SK-N-DZ (cell line): ENCODE data around the gene RFK.

Experiments used
- DNase-seq: peaks from one replicate; pipeline ENCODE4 v3.0.0-alpha.2; 2015; ENCODE audit warnings: low spot score

Gene RFK

DNA sequence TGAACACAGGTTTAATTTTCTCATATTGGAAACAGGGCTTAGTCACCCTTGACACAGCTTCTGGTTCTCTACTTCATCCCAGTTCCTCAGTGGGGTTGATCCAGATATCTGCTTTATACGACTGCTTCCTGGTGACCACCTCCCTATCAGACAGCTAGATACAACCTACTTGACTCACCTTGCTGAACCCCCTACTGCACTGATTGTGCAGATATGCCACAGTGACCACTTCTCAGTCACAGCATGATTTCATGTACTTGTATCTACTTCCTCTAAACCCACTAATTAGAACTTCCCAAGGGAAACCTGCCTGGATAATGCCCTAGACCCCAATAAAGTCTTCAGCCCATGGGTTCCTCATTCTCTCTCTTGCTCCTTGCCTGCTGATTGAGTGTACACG, 18.4 kb upstream of the RFK start:
- no peak for DNase-seq

DNA sequence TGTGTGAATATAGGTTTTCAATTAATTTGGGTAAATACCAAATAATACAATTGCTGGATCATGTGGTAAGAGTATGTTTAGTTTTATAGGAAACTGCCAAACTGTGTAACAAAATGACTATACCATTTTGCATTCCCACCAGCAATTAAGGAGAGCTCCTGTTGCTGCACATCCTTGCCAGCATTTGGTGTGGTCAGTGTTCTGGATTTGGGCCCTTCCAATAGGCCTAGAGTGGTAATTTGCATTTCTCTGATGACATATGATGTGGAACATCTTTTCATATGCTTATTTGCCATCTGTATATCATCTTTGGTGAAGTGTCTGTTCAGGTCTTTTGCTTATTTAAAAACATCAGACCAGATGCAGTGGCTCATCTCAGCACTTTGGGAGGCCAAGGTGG, 11.6 kb upstream of the RFK start:
- DNase-seq, result no peak

DNA sequence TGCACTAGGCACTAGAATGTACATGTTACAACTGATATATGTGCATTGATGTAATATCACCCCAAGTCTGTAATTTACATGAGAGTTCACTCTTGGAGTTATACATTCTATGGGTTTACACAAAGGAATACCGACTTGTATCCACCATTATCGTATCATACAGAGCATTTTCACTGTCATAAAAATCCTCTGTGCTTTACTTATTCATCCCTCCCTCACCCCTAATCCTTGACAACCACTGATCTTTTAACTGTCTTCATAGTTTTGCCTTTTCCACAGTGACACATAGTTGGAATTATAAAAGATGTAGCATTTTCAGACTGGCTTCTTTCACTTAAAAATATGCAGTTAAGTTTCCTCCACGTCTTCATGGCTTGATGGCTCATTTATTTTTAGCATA, 11.1 kb upstream of the RFK start:
- no peak for DNase-seq

DNA sequence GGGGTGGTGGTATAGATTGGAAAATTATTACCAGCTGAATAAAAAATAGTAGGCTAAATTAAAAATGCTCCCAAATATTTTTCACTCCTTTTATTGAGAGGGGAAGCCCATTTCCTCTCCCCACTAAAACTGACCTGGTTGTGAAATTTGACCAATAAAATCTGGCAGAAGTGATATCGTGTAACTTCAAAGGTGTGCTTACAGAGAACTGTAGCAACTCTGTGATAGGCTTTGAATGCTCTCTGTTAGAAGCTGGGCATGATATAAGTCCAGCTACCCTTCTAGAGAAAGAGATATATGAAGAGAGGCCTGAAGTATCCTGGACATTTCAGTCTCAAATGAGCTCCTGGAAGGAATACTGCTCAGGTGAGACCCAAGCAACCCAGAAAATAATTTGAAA, 10.2 kb upstream of the RFK start:
- DNase-seq, result no peak

DNA sequence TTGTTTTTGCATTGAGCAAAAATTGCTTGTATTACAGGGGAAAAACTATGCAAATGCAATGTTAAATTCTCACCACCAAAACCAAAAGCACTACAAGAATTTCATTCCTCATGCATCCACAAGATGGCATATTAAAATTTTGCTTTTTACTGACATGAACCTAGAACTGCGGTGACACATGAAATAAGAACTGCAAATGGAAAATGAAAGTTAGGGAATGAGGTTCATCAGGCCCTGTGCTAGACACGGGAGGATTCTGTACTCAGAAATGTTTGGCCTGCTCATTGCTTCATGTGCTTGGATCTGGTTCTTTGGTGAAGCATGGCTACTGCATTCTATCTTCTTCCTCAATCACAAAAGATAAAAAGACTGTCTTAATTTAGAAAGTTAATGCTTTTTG, 9.1 kb upstream of the RFK start:
- DNase-seq, result peak; percentile 28

DNA sequence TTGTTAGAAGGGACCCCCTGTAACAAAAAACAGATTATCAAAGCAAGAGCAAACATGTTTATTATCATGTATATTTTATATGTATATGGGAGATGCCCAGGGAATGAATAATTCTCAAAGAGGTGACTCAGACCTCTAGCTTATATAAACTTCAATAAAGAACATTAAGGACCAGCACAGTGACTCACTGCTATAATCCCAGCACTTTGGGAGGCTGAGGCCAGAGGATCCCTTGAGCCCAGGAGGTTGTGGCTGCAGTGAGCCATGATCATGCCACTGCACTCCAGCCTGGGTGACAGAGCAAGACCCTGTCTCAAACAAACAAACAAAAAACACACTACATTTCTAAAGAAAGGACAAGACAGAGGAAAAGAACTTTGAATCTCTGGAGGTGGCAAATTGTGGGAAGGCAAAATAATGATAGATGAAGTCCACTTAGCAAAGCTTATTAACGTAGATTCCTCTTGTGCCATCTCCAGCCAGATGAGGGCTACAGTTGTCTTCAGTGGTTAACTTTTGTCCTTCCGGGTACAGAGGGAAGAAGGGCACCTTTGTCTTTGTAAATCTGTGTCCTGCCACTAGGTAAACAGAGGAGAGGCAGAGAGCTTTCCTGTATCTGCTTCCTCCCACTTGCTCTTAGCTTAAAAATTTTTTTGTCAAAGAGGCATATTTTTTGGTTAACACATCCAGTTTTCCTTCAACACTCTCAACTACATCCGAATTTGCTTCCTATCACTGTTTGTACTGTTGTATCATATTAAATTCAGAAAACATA, 7.5 kb upstream of the RFK start:
- no peak for DNase-seq

DNA sequence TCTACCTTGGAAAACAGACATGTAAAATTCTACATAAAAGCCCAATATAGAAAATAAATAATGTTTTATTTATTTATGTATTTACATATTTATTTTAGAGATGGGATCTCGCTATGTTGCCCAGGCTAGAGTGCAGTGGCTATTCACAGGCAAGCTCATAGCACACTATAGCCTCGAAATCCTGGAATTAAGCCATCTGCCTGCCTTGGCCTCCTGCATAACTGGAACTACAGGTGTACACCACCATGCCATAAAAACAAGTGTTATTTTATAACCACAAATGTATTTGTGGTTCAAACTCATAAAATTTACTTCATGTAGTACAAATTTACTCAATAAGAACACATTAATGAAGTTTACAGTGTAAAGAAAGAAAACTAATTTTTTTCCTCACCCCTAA, 7.0 kb upstream of the RFK start:
- DNase-seq, result no peak

DNA sequence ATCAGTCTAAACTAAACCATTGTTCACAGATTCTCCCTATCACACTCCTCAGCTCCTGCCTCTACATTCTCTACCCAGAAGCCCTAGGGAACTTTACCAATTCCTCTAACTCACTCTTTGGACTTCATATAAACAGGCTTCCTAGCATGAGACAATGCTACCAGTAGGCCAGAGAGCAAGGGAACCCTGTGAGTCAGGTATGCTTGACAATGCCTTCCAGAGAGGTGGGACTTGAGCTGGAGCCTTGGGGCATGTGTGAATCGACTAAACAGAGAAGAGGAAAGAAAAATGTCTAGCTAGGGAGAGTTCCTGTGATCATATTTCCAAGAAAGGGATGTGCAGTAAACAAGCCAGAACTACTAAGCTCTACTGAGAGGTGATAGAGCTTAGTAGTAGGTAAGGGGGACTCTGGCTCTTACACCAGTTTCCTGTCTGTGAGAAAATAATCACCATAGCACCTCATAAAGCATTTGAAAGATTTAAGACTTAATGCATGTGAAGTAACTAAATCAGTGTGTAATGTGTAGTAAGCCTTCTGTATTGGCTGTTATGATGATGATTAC, 6.4 kb upstream of the RFK start:
- DNase-seq, result no peak

DNA sequence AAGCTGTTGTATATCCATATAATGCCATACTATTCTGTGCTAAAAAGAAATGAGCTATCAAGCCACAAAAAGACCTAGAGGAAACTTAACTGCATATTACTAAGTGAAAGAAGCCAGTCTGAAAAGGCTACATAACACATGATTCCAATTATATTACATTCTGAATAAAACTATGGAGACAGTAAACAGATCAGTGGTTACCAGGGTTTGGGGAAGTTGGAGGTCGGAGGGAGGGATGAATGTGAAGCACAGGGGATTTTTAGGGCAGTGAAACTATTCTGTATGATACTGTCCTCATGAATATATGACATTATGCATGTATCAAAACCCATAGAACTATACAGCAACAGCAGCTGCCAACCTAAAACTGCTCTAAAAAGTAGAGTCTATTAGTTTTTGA, 5.6 kb upstream of the RFK start:
- DNase-seq, result no peak

DNA sequence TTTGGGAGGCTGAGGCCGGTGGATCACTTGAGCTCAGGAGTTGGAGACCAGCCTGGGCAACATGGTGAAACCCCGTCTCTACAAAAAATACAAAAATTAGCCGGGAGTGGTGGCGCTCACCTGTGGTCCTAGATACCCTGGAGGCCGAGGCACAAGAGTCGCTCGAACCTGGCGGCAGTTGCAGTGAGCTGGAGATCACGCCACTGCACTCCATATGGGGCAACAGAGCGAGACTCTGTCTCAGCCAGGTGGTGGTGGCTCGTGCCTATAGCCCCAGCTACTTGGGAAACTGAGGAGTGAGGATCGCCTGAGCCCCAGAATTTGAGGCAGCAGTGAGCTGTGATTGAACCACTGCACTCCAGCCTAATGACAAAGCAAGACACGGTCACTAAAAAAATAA, 2.4 kb upstream of the RFK start:
- no peak for DNase-seq

DNA sequence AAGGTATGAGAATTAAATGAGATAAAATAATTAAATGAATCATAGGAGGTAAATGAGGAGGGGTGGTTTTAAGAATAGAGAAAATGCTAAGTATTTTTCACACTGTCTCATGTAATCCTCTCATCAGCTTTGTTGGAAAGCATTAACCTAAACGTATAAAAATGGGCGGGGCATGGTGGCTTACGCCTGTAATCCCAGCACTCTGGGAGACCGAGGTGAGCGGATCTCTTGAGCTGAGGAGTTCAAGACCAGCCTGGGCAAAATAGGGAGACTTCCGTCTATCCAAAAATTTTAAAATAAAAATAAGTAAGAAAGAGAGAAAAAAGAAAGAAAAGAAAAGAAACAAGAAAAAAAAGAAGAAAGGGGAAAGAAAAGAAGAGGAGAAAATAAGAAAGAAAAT, 1.9 kb upstream of the RFK start:
- DNase-seq, result no peak

DNA sequence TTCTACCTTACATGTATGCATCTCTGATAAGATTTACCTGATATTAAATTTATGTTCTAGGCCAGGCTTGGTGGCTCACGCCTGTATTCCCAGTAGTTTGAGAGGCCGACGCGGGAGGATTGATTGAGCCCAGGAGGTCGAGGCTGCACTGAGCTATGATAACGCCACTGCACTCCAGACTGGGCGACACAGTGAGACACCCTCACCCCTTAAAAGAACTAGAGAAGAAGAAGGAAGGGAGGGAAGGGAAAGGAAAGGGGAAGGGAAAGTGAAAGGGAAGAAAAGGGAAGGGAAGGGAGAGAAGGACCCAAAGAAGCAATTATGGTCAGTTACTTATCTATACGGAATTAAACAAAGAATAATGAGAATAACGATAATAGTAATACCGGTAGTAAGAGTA, 1.2 kb upstream of the RFK start:
- no peak for DNase-seq

DNA sequence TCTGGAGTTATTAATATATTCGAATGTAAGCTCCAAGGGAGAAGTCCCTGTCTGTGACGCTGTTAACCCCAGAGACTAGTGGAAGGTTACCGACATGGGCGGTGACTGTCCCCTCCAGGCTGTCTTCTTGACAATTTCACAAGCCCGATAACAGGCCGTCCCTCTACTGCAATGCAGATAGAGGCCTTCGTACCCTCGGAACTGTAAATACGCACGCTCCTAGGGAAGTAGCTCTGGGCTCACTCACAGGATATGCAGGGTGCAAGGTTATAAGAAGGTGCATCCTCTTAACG, 680 bp upstream of the RFK start:
- peak; percentile 92 for DNase-seq

DNA sequence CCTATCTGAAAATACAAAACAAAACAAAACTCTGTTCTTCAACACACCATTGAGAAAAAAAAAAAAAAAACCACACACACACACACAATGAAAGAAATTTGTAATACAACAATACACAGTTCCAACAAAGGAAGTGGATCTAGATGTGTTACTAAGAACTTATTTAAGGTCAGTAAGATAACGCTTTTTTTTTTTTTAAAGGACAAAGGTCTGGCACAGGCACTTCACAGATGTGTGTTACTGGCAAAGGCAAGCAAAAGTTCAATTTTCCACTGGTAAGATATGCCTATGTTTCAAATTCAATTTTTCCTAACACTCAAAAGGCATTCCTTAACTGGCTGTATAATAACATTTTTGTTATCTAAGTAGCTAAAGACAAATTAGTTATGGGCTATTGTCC, 3.6 kb downstream of the RFK start:
- no peak for DNase-seq

DNA sequence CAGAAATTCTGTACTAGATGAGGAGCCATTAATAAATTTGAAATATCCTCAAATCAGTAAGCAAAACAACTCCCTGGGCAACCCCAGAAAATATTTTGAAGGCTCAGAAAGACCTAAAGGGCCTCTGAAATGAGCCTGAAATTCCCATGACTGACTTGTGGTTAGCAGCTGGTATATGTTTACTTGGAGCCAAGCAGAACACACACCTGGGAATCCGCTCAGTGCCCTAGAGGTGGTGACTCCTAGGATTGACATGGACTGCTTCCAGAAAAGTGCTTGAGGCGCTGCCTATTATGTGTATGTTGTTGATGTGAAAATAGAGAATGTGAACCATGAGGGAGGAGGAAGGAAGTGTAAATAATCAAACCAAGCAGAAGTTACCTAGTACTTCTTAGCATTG, 14.7 kb downstream of the RFK start:
- no peak for DNase-seq

DNA sequence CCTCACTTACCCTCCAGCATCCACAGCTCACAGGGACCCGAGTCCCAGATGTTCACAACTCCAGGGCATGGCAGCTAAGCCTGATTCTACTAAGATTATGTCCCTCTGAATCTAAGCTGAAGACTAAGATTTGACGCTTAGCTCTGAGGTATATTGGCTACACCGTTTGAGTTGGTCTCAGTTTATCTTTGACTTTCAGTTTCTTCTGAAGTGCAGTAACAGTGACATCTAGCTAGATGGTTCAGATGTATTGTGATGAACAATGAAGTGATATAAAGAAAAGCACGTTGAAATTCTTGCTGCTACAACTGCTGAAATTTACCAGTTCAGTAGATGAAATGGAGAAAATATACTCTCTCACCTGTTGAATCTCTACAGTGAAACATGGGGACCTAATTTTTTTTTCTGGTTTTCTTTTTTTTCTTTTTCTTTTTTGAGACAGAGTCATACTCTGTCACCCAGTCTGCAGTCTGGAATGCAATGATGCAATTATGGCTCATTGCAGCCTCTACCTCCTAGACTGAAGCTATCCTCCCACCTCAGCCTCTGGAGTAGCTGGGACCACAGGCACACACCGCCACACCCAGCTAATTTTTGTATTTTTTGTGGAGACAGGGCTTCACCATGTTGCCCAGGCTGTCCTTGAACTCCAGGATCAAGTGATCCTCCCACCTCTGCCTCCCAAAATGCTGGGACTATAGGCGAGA, 15.7 kb downstream of the RFK start:
- no peak for DNase-seq

DNA sequence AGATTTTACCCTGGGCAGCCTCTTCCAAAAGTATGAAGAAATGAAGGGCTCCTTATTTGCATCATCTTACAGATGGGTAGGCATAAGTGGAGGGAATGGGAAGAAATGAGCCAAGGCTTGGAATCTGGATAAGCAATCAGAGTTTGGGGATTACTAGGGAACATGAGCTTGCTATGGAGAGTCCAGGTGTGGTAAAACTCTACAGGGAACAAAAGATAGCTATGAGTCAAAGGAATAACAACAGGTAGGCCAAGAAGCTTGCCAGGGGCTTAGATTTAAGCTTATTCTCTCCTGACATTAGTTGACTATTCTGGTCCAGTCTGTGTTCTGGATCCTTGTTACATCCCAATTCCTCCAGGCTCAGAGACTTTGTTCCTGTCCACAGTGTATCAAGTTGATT, 16.4 kb downstream of the RFK start:
- DNase-seq, result no peak

DNA sequence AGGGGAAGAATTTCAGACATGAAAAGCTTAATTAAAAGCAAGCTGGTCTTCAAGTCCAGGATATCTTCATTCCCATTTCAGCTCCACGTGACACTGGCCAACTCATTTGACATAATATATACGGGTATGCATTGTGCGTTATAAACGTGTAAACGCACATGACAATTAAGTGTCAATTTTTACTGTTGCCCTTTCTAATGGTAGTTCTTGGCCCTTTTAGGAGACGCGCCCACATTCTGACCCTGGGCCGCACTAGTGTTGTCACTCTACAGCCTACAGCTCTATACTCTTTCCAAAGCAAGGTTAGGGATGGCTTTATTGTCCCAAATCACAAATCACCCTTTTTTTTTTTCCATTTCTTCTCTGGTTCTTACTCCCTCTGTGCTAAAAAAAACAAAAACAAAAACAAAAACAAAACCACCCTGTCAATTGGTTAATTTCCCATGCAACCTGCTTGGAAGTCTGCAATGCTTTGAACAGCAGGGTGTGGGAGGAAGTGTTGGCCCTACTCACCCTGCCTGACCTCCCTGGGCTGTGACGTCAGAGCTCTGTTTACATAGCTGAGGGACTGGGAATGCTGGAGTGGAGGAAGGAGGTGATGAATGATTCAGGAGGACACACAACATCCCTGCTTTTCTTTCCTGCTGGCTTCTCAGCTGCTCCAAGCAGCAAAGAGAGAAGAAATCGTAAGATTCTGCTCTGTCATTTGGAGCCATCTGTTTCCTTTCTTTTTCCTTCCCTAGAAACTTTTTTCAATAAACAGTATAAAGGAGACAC, 19.3 kb downstream of the RFK start:
- DNase-seq, result no peak

DNA sequence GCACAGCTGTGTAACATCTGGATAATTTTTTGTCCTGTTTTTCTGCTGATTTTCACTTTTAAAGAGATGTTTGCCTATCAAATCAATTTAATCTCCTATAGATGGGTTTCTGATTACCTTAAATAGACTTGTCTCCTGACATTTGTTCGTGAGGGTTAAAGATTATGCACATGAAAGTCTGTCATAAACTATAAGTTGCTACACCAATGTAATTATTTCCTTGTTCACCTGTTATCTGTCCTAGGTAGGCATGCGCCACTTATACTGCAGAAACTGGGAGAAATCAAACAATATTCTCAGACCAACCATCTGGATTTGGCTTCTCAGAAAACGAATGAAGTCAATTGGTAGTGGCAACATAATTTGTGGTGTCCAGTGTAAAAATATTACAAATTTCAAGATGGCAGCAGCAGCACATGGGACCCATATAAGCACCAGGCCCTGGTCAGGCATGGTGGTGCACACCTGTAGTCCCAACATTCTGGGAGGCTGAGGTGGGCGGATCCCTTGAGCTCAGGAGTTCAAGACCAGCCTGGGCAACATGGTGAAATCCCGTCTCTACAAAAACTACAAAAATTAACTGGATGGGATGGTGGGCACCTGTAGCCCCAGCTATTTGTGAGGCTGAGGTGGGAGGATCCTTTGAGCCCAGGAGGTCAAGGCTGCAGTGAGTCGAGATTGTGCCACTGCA, 20.3 kb downstream of the RFK start:
- DNase-seq, result no peak

DNA sequence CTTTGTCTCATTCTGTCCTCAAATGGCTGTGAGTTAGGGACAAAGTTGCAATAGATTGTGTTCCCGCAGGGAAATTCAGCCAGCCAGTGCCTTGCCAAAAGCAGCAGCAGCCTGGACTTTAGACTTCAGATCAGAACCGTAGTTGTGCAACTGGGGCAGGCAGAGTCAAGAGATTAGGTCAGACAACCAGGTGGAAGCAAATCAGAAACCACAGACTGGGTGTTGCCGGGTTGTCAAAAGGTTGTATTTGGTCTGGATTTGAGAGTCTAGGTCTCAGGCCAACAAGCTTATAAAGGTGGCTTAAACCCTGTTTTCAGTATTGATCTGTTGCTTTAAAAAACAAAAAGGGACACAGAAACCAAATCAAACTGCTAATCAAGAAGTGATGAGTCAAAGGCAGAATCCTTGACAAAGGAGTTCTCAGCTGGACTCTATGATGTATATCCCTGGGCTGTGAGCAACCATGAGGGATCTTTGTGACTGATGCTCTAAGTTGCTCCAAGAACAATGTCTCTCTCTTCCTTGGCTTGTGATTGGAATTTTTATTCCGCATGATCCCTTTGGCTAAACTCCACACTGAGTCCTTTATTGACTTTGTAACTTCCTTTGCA, 20.9 kb downstream of the RFK start:
- no peak for DNase-seq

DNA sequence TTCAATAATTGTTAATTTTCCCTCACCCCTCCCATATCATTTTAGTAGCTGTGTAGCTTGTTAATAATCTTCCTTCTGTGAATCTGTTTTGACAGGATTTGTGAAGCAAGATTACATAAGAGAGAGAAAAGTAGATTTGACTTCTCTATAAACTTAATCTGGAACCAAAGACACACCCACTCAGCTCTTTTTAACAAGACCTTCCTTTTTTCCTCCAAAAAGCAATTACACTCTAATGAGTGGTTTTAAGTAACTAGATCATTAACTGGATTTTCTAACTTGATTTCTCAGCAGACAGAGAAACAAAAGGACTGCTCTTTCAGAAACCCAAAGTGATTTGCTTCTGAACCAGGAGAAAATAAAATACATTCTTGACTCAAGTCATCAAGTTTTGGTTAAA, 21.9 kb downstream of the RFK start:
- no peak for DNase-seq

DNA sequence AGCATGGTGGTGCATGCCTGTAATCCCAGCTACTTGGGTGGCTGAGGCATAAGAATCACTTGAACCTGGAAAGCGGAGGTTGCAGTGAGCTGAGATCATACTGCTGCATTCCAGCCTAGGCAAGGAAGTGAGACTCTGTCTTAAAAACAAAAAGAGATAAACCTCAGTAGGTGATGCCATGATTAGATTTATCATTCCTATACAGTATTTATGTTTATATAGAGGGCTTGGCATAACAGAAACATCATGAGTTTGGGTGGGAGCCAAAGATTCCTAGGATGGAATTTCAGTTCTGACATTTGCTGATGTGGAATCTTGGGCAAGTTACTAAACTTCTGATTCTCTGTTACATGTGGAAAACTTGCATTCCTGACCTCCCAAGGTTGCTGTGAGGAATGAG, 22.3 kb downstream of the RFK start:
- DNase-seq, result no peak
